ENCODE measurements around the gene FNDC1.

FNDC1 gene

GRCh38 chr6:159305159-159305558, 136.0 kb downstream of the FNDC1 start:
- 79 to 90% methylated on average over 2 to 3 of the region's 5 CpGs for WGBS, 2 experiments (ENCODE audit: insufficient coverage in 2 of 2)
- H3K4me1 ChIP-seq (ENCODE audit: control insufficient read depth, insufficient read depth, low read length, poor library complexity, severe bottlenecking) = no peaks in the 10 kb centered on the region
- H3K9me3 ChIP-seq (ENCODE audit: control insufficient read depth, low read length) = no peaks in the 10 kb centered on the region
- H3K36me3 ChIP-seq (ENCODE audit: control insufficient read depth, insufficient read depth, low read length) = no peaks in the 10 kb centered on the region
- H3K4me3 ChIP-seq (ENCODE audit: extremely low read depth, insufficient read depth, low read length, poor library complexity, severe bottlenecking) = no peak overlapping the region
- H3K27ac ChIP-seq (ENCODE audit: low read depth, low read length, severe bottlenecking) = no peak overlapping the region

- WGBS, 2 experiments (ENCODE audit: insufficient coverage in 2 of 2) = 67% methylated on average over 1 of the region's 3 CpGs; no CpG with 5 or more reads in 1 of the 2 experiments
- H3K27ac ChIP-seq (ENCODE audit: low read depth, low read length, severe bottlenecking) = no peak overlapping the region
- no peaks in the 10 kb centered on the region for H3K4me1 ChIP-seq (ENCODE audit: control insufficient read depth, insufficient read depth, low read length, poor library complexity, severe bottlenecking)
- no peaks in the 10 kb centered on the region for H3K9me3 ChIP-seq (ENCODE audit: control insufficient read depth, low read length)
- H3K4me3 ChIP-seq (ENCODE audit: extremely low read depth, insufficient read depth, low read length, poor library complexity, severe bottlenecking) = no peak overlapping the region
- no peaks in the 10 kb centered on the region for H3K36me3 ChIP-seq (ENCODE audit: control insufficient read depth, insufficient read depth, low read length)
These were observed 136.8 kb downstream of the FNDC1 start for GRCh38 chr6:159305804-159306537.

DNA sequence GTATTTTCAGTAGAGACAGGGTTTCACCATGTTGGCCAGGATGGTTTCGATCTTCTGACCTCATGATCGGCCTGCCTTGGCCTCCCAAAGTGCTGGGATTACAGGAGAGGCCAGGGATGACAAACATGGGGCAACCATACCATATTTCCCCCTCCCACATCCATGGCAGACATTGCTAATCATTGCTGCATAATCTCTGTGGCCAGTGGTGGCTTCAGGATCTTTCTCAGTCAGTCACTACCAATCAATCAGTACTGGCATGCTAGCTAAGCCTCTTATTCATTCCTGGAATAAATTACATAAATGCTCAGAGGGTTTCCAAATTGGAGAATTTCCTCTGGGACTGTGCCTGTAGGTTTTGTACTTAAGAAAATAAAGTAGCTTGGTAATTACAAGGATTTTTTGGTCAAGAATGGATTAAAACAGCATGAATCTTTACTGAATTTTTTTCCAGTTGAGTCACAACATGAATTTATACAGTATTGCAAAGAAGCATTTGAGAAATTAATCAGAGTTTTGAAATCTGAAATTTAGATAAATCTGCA, 138.1 kb downstream of the FNDC1 start:
- Histone ChIP-seq H3K27ac (ENCODE audit: low read depth, low read length, severe bottlenecking) (no peak overlapping the region), H3K36me3 (ENCODE audit: control insufficient read depth, insufficient read depth, low read length) (no peaks in the 10 kb centered on the region)
- 77 to 90% methylated on average over 2 of the region's 2 CpGs for WGBS, 2 experiments (ENCODE audit: insufficient coverage in 2 of 2)

DNA sequence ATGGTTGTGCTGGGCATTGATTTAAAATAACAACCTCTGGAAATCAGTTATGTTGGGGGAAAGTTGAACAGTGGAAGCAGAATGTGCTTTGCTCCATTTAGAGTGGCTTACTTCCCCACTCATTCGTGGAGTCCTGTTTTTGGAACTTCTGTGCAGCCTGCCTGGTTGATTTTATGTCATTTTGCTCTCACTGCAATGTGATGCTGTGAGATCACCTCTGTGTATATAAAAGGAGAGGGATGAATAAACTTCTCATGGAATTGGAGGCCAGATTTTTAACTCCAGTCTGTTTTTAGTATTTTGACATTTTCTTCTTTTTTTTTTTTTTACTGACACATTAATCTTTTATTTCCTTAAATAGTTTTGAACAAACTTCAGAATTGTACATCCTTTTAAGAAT, 139.0 kb downstream of the FNDC1 start:
- no CpG with 5 or more reads among the region's 1 CpG for WGBS, 2 experiments (ENCODE audit: insufficient coverage in 2 of 2)
- H3K4me1 ChIP-seq (ENCODE audit: control insufficient read depth, insufficient read depth, low read length, poor library complexity, severe bottlenecking) = no peaks in the 10 kb centered on the region
- H3K36me3 ChIP-seq (ENCODE audit: control insufficient read depth, insufficient read depth, low read length) = no peaks in the 10 kb centered on the region
- H3K27ac ChIP-seq (ENCODE audit: low read depth, low read length, severe bottlenecking) = no peak overlapping the region
- no peaks in the 10 kb centered on the region for H3K9me3 ChIP-seq (ENCODE audit: control insufficient read depth, low read length)
- no peak overlapping the region for H3K4me3 ChIP-seq (ENCODE audit: extremely low read depth, insufficient read depth, low read length, poor library complexity, severe bottlenecking)

More for the DNA sequence above, 138.1 kb downstream of the FNDC1 start:
- no peaks in the 10 kb centered on the region for H3K9me3 ChIP-seq (ENCODE audit: control insufficient read depth, low read length)
- H3K4me1 ChIP-seq (ENCODE audit: control insufficient read depth, insufficient read depth, low read length, poor library complexity, severe bottlenecking) = no peaks in the 10 kb centered on the region
- H3K4me3 ChIP-seq (ENCODE audit: extremely low read depth, insufficient read depth, low read length, poor library complexity, severe bottlenecking) = no peak overlapping the region

DNA sequence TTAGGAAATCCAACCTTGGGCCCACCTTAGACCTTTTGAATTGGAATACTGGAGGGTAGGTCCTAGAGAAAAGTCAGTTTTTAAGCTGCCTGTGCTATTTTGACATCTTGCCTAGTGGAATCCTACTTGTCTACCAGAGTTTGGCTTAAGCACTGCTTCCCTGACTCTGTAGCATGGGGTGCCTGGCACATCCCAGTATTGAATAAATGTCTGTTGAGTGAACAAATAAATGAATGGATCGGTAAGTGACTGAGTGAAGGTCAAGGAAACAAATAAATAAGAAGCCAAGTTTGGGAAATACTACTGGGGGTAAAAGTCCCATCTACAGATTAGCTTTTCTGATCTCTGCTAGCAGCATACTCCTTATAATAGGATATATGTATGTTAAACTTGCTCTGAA, 140.5 kb downstream of the FNDC1 start:
- Histone ChIP-seq H3K9me3 (ENCODE audit: control insufficient read depth, low read length) (no peaks in the 10 kb centered on the region), H3K27ac (ENCODE audit: low read depth, low read length, severe bottlenecking) (no peak overlapping the region), H3K36me3 (ENCODE audit: control insufficient read depth, insufficient read depth, low read length) (no peaks in the 10 kb centered on the region), H3K4me3 (ENCODE audit: extremely low read depth, insufficient read depth, low read length, poor library complexity, severe bottlenecking) (no peak overlapping the region), H3K4me1 (ENCODE audit: control insufficient read depth, insufficient read depth, low read length, poor library complexity, severe bottlenecking) (no peaks in the 10 kb centered on the region)
- WGBS, 2 experiments (ENCODE audit: insufficient coverage in 2 of 2) = 88% methylated on average over 1 of the region's 1 CpG; no CpG with 5 or more reads in 1 of the 2 experiments

DNA sequence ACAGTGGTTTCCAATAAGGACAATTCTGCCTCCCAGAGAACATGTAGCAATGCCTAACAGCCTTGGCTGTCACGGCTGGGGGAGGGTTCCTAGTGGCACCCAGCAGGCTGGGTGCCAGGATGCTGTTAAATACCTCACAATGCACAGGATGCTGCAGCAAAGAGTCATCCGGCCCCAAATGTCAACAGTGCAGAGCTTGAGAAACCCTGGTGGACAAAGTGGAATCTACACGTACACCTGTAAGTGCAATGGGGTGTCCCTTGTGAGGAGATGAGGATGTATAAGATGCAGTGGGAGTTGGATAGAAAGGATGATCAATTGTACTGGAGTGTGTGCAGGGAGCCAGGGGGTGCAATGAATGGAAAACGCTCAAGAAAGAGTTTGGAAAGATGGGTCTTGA, 142.4 kb downstream of the FNDC1 start:
- no peak overlapping the region for H3K4me3 ChIP-seq (ENCODE audit: extremely low read depth, insufficient read depth, low read length, poor library complexity, severe bottlenecking)
- 57 to 69% methylated on average over 4 of the region's 4 CpGs for WGBS, 2 experiments (ENCODE audit: insufficient coverage in 2 of 2)
- no peak overlapping the region for H3K27ac ChIP-seq (ENCODE audit: low read depth, low read length, severe bottlenecking)
- no peaks in the 10 kb centered on the region for H3K36me3 ChIP-seq (ENCODE audit: control insufficient read depth, insufficient read depth, low read length)
- H3K9me3 ChIP-seq (ENCODE audit: control insufficient read depth, low read length) = no peaks in the 10 kb centered on the region
- no peaks in the 10 kb centered on the region for H3K4me1 ChIP-seq (ENCODE audit: control insufficient read depth, insufficient read depth, low read length, poor library complexity, severe bottlenecking)

DNA sequence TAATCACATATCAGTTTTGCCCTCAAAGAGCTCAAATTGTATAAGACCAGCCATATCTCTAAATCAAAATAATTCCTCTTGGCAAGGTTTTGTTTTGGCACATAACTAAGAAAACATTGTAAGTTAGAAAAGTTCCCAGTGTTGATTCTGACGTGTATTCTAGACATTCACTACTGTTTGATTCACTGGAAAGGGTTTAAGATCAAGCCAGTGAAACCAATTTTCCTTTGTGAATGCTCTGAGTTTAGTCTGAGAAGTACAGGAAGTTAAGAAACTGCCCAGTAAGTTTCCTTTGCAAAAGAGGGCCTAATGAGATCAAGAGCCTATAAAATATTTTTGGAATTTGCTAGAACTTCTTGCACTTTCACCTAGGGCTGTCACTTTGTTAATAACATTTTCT, 143.0 kb downstream of the FNDC1 start:
- H3K4me3 ChIP-seq (ENCODE audit: extremely low read depth, insufficient read depth, low read length, poor library complexity, severe bottlenecking) = no peak overlapping the region
- H3K27ac ChIP-seq (ENCODE audit: low read depth, low read length, severe bottlenecking) = no peak overlapping the region
- H3K36me3 ChIP-seq (ENCODE audit: control insufficient read depth, insufficient read depth, low read length) = no peaks in the 10 kb centered on the region
- H3K9me3 ChIP-seq (ENCODE audit: control insufficient read depth, low read length) = no peaks in the 10 kb centered on the region
- no peaks in the 10 kb centered on the region for H3K4me1 ChIP-seq (ENCODE audit: control insufficient read depth, insufficient read depth, low read length, poor library complexity, severe bottlenecking)
- WGBS, 2 experiments (ENCODE audit: insufficient coverage in 2 of 2) = 71 to 100% methylated on average over 1 of the region's 1 CpG

DNA sequence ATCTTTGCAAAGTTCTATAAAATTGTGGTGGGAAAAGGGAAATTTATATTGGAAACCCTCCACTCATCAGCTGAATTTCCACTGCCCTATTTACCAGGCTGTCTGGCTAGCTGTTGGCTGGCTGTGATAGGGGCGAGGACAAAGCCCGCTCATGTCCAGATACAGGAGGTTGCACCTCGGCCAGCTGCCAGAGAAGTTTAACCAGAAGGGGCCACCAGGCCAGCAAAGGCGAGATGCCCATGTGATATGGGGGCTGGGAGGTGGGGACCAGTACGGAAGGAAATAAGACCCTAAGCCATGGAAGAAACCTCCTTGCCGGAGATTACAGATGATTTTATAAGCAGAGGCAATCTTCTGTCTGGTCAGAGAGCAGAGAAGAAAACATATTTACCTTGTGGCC, 143.8 kb downstream of the FNDC1 start:
- no peak overlapping the region for H3K27ac ChIP-seq (ENCODE audit: low read depth, low read length, severe bottlenecking)
- H3K36me3 ChIP-seq (ENCODE audit: control insufficient read depth, insufficient read depth, low read length) = no peaks in the 10 kb centered on the region
- WGBS, 2 experiments (ENCODE audit: insufficient coverage in 2 of 2) = 86 to 91% methylated on average over 6 of the region's 6 CpGs
- H3K4me3 ChIP-seq (ENCODE audit: extremely low read depth, insufficient read depth, low read length, poor library complexity, severe bottlenecking) = no peak overlapping the region
- H3K9me3 ChIP-seq (ENCODE audit: control insufficient read depth, low read length) = no peaks in the 10 kb centered on the region
- H3K4me1 ChIP-seq (ENCODE audit: control insufficient read depth, insufficient read depth, low read length, poor library complexity, severe bottlenecking) = no peaks in the 10 kb centered on the region

GRCh38 chr6:159315562-159315961, 146.4 kb downstream of the FNDC1 start:
- H3K4me3 ChIP-seq (ENCODE audit: extremely low read depth, insufficient read depth, low read length, poor library complexity, severe bottlenecking) = no peak overlapping the region
- no peaks in the 10 kb centered on the region for H3K9me3 ChIP-seq (ENCODE audit: control insufficient read depth, low read length)
- no peaks in the 10 kb centered on the region for H3K4me1 ChIP-seq (ENCODE audit: control insufficient read depth, insufficient read depth, low read length, poor library complexity, severe bottlenecking)
- H3K36me3 ChIP-seq (ENCODE audit: control insufficient read depth, insufficient read depth, low read length) = no peaks in the 10 kb centered on the region
- 90 to 93% methylated on average over 17 to 26 of the region's 26 CpGs for WGBS, 2 experiments (ENCODE audit: insufficient coverage in 2 of 2)
- H3K27ac ChIP-seq (ENCODE audit: low read depth, low read length, severe bottlenecking) = no peak overlapping the region

DNA sequence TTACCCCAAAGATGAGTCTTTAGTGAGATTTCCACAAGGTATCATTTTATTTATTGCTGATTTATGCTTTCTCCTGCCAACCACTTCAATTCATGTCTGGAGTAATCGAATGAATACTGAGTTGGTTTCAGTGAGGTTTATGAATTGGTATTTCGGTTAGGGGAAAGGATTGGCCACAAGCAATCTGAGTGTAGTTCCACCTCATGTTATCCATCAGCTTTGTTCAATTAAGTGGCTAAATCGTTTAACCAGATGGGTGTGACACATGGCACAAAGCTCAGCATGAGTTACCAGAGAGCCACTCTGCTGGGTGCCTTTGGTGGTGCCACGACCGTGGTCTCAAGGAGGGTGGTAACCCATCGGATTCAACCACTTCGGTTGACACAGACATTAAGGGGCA, 148.2 kb downstream of the FNDC1 start:
- Histone ChIP-seq H3K9me3 (ENCODE audit: control insufficient read depth, low read length) (no peaks in the 10 kb centered on the region), H3K27ac (ENCODE audit: low read depth, low read length, severe bottlenecking) (no peak overlapping the region), H3K4me1 (ENCODE audit: control insufficient read depth, insufficient read depth, low read length, poor library complexity, severe bottlenecking) (no peaks in the 10 kb centered on the region), H3K4me3 (ENCODE audit: extremely low read depth, insufficient read depth, low read length, poor library complexity, severe bottlenecking) (no peak overlapping the region), H3K36me3 (ENCODE audit: control insufficient read depth, insufficient read depth, low read length) (no peaks in the 10 kb centered on the region)
- WGBS, 2 experiments (ENCODE audit: insufficient coverage in 2 of 2) = 85 to 87% methylated on average over 5 to 6 of the region's 7 CpGs

GRCh38 chr6:159321267-159321666, 152.1 kb downstream of the FNDC1 start:
- Histone ChIP-seq H3K4me3 (ENCODE audit: extremely low read depth, insufficient read depth, low read length, poor library complexity, severe bottlenecking) (no peak overlapping the region), H3K27ac (ENCODE audit: low read depth, low read length, severe bottlenecking) (no peak overlapping the region), H3K9me3 (ENCODE audit: control insufficient read depth, low read length) (no peaks in the 10 kb centered on the region), H3K36me3 (ENCODE audit: control insufficient read depth, insufficient read depth, low read length) (no peaks in the 10 kb centered on the region), H3K4me1 (ENCODE audit: control insufficient read depth, insufficient read depth, low read length, poor library complexity, severe bottlenecking) (no peaks in the 10 kb centered on the region)
- 85 to 93% methylated on average over 3 to 4 of the region's 4 CpGs for WGBS, 2 experiments (ENCODE audit: insufficient coverage in 2 of 2)

Measured in mesodermal cell (in vitro differentiated cells).